Astrocyte of the spinal cord (primary cell): ENCODE measurements around the gene CEP170B.
"Not testable (repeated sequence)": the region's sequence is repeated elsewhere in the genome, so short reads cannot be mapped to it uniquely, and the experiment has no call there.

Source experiments
- DNase-seq: peaks from one replicate; pipeline ENCODE4 v3.0.0; 2011; ENCODE audit warnings: low read depth, low spot score
- H3K4me3 ChIP-seq: 2 replicates; pipeline ENCODE4 v1.5.1; 2011; ENCODE audit warnings: low read depth, mild to moderate bottlenecking, low read length, moderate library complexity
- in situ Hi-C: cut with HindIII; loops from 2 replicates; pipeline ENCODE4 v1.10.0; 2017; ENCODE audit warnings: low sequenced_read_pairs
- TF ChIP-seq, protein P1 (sequence below): IDR thresholded peaks from 2 replicates; pipeline ENCODE4 v1.5.1; 2012; ENCODE audit warnings: low read depth, mild to moderate bottlenecking, low read length, inconsistent platforms

Gene CEP170B

DNA sequence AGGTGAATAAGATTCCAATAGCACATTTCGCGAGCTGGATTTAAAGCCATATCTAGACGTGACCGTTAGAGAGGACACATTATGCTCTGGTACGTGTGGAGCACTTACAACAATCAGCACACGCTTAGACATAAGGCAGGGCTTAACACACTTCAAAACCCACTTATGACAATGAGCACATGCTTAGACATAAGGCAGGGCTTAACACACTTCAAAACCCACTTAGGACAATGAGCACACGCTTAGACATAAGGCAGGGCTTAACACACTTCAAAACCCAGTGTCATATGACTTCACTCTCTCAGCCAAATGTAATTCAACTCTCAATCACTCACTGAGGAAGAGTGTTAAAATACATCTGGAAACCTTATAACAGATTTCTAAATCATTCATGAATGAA is 48.4 kb downstream of the CEP170B start:
- in situ Hi-C loops, result no loop called here
- TF ChIP-seq, protein P1, sequence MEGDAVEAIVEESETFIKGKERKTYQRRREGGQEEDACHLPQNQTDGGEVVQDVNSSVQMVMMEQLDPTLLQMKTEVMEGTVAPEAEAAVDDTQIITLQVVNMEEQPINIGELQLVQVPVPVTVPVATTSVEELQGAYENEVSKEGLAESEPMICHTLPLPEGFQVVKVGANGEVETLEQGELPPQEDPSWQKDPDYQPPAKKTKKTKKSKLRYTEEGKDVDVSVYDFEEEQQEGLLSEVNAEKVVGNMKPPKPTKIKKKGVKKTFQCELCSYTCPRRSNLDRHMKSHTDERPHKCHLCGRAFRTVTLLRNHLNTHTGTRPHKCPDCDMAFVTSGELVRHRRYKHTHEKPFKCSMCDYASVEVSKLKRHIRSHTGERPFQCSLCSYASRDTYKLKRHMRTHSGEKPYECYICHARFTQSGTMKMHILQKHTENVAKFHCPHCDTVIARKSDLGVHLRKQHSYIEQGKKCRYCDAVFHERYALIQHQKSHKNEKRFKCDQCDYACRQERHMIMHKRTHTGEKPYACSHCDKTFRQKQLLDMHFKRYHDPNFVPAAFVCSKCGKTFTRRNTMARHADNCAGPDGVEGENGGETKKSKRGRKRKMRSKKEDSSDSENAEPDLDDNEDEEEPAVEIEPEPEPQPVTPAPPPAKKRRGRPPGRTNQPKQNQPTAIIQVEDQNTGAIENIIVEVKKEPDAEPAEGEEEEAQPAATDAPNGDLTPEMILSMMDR, result no peak
- no peak for DNase-seq

DNA sequence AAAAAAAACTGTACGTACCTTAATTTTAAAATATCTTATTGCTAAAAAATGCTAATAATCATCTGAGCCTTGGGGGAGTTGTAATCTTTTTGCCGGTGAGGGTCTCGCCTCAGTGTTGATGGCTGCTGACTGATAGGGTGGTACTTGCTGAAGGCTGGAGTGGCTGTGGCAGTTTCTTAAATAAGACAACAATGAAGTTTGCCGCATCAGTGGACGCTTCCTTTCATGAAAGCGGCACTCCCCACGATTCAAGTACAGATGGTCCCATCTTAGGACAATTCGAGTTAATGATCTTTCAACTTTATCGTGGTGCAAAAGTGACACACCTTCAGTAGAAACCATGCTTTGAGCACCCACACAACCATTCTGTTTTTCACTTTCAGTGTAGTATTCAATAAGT is 52.0 kb downstream of the CEP170B start:
- DNase-seq, result no peak
- in situ Hi-C loops, result no loop called here
- no peak overlapping the region for H3K4me3 ChIP-seq
- TF ChIP-seq, protein P1, result no peak

More for the DNA sequence above, 48.4 kb downstream of the CEP170B start:
- no peak overlapping the region for H3K4me3 ChIP-seq

DNA sequence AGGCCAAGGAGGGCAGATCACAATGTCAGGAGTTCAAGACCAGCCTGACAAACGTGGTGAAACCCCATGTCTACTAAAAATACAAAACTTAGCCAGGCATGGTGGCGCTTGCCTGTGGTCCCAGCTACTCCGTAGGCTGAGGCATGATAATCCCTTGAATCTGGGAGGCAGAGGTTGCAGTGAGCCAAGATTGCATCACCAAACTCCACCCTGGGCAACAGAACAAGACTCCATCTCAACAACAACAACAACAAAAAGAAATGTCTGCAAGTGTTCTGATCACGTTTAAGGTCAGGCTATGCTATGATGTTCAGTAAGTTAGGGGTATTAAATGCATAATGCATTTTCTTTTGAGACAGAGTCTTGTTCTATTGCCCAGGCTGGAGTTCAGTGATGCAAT is 52.9 kb downstream of the CEP170B start:
- no peak for DNase-seq
- in situ Hi-C loops, result no loop called here
- no peak overlapping the region for H3K4me3 ChIP-seq
- TF ChIP-seq, protein P1, result no peak

DNA sequence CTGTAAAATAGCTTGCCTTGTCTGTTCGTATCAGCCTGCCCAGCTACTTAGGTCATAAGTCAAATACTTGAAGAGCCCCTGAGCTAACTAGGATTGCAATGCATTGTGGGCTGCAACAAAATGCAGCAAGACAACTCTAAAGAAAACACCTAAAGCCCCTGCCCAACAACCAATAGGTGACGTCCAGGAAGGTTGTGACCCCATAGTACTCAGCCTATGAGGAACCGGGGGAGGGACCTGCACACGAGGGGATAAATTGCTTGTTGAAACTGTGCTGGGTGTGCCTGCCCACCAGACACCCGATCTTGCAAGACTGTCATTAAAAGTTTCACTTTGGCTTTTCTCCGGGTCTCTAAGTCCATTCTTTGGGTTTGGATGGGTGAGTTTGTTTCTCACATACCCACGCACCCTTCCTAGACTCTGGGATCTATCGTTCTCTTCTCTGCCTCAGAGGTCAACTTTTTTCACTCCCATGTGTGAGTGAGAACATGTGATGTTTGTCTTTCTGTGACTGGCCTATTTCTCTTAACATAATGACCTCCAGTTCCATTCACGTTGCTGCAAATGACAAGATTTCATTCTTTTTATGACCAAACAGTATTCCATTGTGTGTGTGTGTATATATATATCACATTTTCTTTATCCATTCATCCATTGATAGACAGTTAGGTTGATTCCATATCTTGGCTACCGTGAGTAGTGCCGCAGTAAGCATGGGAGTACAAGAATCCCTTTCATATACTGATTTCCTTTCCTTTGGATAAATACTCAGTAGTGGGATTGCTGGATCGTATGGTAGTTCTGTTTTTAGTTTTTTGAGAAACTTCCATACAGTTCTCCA is 54.3 kb downstream of the CEP170B start:
- DNase-seq, H3K4me3 ChIP-seq, in situ Hi-C loops: not testable (repeated sequence)

DNA sequence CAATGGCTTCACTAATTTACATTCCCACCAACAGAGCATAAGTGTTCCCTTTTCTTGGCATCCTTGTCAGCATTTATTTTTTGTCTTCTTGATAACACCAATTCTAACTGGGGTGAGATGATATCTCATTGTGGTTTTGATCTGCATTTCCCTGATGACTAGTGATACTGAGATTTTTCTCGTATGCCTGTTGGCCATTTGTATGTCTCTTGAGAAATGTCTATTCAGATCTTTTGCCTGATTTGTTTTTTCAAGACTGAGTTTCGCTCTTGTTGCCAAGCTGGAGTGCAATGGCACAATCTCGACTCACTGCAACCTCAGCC is 54.9 kb downstream of the CEP170B start:
- H3K4me3 ChIP-seq, result no peak overlapping the region
- TF ChIP-seq, protein P1, result no peak
- in situ Hi-C loops, result no loop called here
- no peak for DNase-seq

DNA sequence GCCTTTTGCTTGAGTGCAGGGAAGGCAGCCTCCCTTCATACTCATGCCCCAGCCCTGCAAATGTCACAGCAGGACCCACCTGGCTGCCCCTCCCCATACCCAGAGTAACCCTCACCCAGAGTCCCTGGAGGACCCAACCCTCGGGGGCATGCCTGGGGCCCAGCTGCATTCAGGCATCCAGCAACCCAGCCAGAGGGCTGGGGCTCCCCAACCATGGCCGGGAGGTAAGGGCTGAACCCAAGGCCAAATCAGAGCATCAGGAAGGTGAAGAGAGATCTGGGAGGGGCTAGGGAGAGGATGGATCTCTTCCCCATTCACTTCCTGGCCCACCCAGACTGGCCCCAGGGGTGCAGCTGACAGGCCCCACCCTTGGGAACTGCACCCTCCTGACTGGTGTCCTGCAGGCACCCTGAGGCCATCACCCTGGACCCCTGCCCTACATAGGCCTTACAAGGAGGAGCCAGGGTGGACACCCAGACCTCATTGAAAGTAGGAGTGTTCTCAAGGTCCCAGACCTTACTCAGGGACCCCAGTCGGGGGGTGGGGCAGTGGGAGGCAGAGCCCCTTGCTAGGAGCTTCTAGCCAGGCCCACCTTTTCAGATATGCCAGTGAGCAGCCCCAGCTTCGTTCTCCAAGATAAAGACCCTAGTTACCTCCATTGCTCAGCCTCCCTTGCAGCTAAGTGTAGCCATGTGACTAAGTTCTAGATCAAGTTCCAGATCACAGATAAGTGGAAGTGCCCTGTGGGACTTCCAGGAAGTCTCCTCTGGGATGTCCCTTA is 58.8 kb downstream of the CEP170B start:
- DNase-seq, result no peak
- TF ChIP-seq, protein P1, result no peak
- no peak overlapping the region for H3K4me3 ChIP-seq
- in situ Hi-C loops, result no loop called here

DNA sequence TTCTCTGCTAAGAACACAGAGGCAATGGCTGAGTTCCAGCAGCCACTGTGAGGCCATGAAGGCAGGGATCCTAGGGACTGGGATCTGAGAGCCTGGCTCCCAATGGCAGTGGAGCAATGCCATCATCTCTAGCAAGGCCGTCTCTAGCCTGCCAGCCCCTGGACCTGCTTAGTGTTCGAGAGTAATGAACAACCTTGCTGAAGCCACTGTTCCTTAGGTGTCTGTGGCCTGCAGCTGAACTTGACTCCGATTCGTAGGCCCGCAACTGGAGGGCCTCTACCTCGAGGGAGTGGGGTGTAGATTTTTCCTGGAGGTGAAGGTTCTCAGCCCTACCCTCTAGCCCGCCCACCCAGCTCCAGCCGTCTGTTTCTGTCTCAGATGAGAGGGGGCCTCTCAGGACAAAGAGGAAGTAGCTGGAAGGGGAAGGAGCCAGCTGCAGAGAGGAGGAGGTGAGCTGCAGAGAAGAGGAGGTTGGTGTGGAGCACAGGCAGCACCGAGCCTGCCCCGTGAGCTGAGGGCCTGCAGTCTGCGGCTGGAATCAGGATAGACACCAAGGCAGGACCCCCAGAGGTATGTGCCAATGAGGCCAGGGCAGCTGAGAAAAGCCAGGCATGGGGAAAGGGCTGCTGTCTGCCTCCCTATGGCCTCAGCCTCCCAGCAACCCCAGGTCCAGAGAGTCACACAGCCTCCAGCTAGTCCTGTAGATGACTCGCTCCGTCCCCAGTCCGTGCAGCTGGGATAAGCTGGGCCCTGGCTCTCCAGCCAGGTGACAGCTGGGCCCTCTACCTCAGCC is 59.5 kb downstream of the CEP170B start, which contains the start of gene PLD4:
PLD4 (plus strand) TSS at position 459 of the 793 bp plus-strand sequence. CDS start 2,262 bp downstream, outside the sequence.
- in situ Hi-C loops, result no loop called here
- no peak for DNase-seq
- TF ChIP-seq, protein P1, result no peak
- no peak within 1 kb of the TSS for H3K4me3 ChIP-seq
